Urothelium cell line (cell line): ENCODE data around the gene SLC10A7.

Experiments
- DNase-seq: peaks from one replicate; pipeline ENCODE4 v3.0.0; 2011; ENCODE audit warnings: low spot score, mixed read lengths
- FAIRE-seq: peaks from 2 replicates; lab custom pipeline; 2011; peaks lifted over from hg19 to GRCh38; lab: Jason Lieb, UNC

Gene SLC10A7

GRCh38 chr4:146273204-146273901 lies 248.4 kb downstream of the SLC10A7 start:
- no peak for DNase-seq
- FAIRE-seq = no peak

GRCh38 chr4:146271466-146271865 lies 250.3 kb downstream of the SLC10A7 start:
- no peak for DNase-seq
- no peak for FAIRE-seq

- no peak for FAIRE-seq
- DNase-seq = no peak
Measured at GRCh38 chr4:146269228-146269653, 252.5 kb downstream of the SLC10A7 start.

- FAIRE-seq (no peak), DNase-seq (no peak)
Measured at GRCh38 chr4:146267826-146268225, 253.9 kb downstream of the SLC10A7 start.

GRCh38 chr4:146265950-146266490 lies 255.7 kb downstream of the SLC10A7 start:
- DNase-seq (no peak), FAIRE-seq (no peak)

GRCh38 chr4:146263793-146264192 lies 257.9 kb downstream of the SLC10A7 start:
- FAIRE-seq (no peak), DNase-seq (no peak)

- FAIRE-seq = no peak
- no peak for DNase-seq
Measured at GRCh38 chr4:146261041-146261440, 260.7 kb downstream of the SLC10A7 start.

- FAIRE-seq (no peak), DNase-seq (no peak)
Measured at GRCh38 chr4:146260521-146260920, 261.2 kb downstream of the SLC10A7 start.

- FAIRE-seq = no peak
- no peak for DNase-seq
Measured at GRCh38 chr4:146257511-146257910, 264.2 kb downstream of the SLC10A7 start.

- DNase-seq = no peak
- no peak for FAIRE-seq
Measured at GRCh38 chr4:146256328-146256727, 265.4 kb downstream of the SLC10A7 start.

GRCh38 chr4:146255874-146256273 lies 265.9 kb downstream of the SLC10A7 start:
- DNase-seq = peak; percentile 13
- FAIRE-seq = no peak

GRCh38 chr4:146255463-146255862 lies 266.3 kb downstream of the SLC10A7 start:
- peak; percentile 44 for DNase-seq
- FAIRE-seq = no peak

- DNase-seq (no peak), FAIRE-seq (no peak)
Measured at GRCh38 chr4:146252969-146253611, 268.6 kb downstream of the SLC10A7 start.

GRCh38 chr4:146247356-146247755 lies 274.4 kb downstream of the SLC10A7 start:
- FAIRE-seq = no peak
- no peak for DNase-seq

- FAIRE-seq (no peak), DNase-seq (no peak)
Measured at GRCh38 chr4:146246381-146246780, 275.4 kb downstream of the SLC10A7 start.

- FAIRE-seq = no peak
- DNase-seq = no peak
Measured at GRCh38 chr4:146245850-146246249, 275.9 kb downstream of the SLC10A7 start.

GRCh38 chr4:146245246-146245645 lies 276.5 kb downstream of the SLC10A7 start:
- no peak for DNase-seq
- no peak for FAIRE-seq

GRCh38 chr4:146244496-146244895 lies 277.2 kb downstream of the SLC10A7 start:
- no peak for FAIRE-seq
- no peak for DNase-seq

- FAIRE-seq = no peak
- DNase-seq = no peak
Measured at GRCh38 chr4:146243883-146244277, 277.9 kb downstream of the SLC10A7 start.

- FAIRE-seq = no peak
Measured at GRCh38 chr4:146243141-146243882, 278.4 kb downstream of the SLC10A7 start.

GRCh38 chr4:146238107-146238506 lies 283.6 kb downstream of the SLC10A7 start:
- FAIRE-seq (no peak), DNase-seq (no peak)

More at GRCh38 chr4:146243141-146243882, 278.4 kb downstream of the SLC10A7 start:
- DNase-seq = peak; percentile 32
